Tibial nerve (tissue), 4 donors: ENCODE data around the gene ZBTB17. TPM values are rescaled to one million over a fixed set of nuclear protein-coding genes. Genes with fewer than 3 reads are reported as not detected.

ENCODE experiments used
- DNase-seq, 2 donors: peaks; one replicate each; pipeline ENCODE4 v3.0.0-alpha.2; 2019; ENCODE audit warnings: low spot score in 2 of 2
- H3K27ac ChIP-seq, 4 donors: fragments of 200-600 bp; sonication (generic) in 3 of 4; one replicate each; pipeline ENCODE4 v1.5.1; 2017 to 2019; ENCODE audit warnings: mild to moderate bottlenecking in 1 of 4
- H3K27me3 ChIP-seq, 2 donors: fragments of 200-600 bp; sonication (generic) in 1 of 2; one replicate each; pipeline versions ENCODE4 v1.5.1 to v1.6.0; 2017 to 2019
- H3K36me3 ChIP-seq, 3 donors: fragments of 200-600 bp; sonication (generic); one replicate each; pipeline ENCODE4 v1.5.1; 2018 to 2019
- H3K4me1 ChIP-seq, 4 donors: fragments of 200-600 bp; sonication (generic) in 3 of 4; one replicate each; pipeline ENCODE4 v1.5.1; 2017 to 2019
- H3K4me3 ChIP-seq, 4 donors: fragments of 200-600 bp; sonication (generic) in 3 of 4; one replicate each; pipeline ENCODE4 v1.5.1; 2017 to 2019; ENCODE audit warnings: mild to moderate bottlenecking in 1 of 4, moderate library complexity in 1 of 4
- H3K9me3 ChIP-seq, 4 donors: fragments of 200-600 bp; sonication (generic) in 3 of 4; one replicate each; pipeline ENCODE4 v1.5.1; 2017 to 2019
- EP300 ChIP-seq, 2 donors: sonication (generic); formaldehyde crosslinking; IDR thresholded peaks; one replicate each; pipeline ENCODE4 v1.6.1; 2017; ENCODE audit warnings: antibody characterized with exemption in 2 of 2, mild to moderate bottlenecking in 1 of 2
- POLR2A ChIP-seq, 2 donors: fragments of 450-650 bp; IDR thresholded peaks; one replicate each; pipeline ENCODE4 v1.6.1; 2017; ENCODE audit warnings: antibody characterized with exemption in 2 of 2, mild to moderate bottlenecking in 2 of 2, moderate library complexity in 2 of 2
- WGBS, 2 donors: methylation state at CpG; one replicate each; pipeline ENCODE4 v1.1.5; 2018; 5-methylcytosine and 5-hydroxymethylcytosine counted together
- total RNA-seq, 4 donors: library from RNA; depleted of rRNA; stranded (reverse); fragments of >200 nt; gene quantifications; one replicate each; pipeline ENCODE4 v1.1.0, GENCODE V29; 2016
- TF ChIP-seq, protein P1 (sequence below), 5 experiments: fragments of 200-600 bp in 3 of 5; fragments of 450-650 bp in 2 of 5; sonication (generic) in 3 of 5; IDR thresholded peaks; one replicate each; pipeline ENCODE4 v1.5.1; 2016 to 2019; ENCODE audit warnings: antibody characterized with exemption in 5 of 5, mild to moderate bottlenecking in 3 of 5, moderate library complexity in 2 of 5

ZBTB17 gene
- total RNA-seq, 4 donors from 2014 or later = 34.5 to 85.2 (median 52.4) TPM

DNA sequence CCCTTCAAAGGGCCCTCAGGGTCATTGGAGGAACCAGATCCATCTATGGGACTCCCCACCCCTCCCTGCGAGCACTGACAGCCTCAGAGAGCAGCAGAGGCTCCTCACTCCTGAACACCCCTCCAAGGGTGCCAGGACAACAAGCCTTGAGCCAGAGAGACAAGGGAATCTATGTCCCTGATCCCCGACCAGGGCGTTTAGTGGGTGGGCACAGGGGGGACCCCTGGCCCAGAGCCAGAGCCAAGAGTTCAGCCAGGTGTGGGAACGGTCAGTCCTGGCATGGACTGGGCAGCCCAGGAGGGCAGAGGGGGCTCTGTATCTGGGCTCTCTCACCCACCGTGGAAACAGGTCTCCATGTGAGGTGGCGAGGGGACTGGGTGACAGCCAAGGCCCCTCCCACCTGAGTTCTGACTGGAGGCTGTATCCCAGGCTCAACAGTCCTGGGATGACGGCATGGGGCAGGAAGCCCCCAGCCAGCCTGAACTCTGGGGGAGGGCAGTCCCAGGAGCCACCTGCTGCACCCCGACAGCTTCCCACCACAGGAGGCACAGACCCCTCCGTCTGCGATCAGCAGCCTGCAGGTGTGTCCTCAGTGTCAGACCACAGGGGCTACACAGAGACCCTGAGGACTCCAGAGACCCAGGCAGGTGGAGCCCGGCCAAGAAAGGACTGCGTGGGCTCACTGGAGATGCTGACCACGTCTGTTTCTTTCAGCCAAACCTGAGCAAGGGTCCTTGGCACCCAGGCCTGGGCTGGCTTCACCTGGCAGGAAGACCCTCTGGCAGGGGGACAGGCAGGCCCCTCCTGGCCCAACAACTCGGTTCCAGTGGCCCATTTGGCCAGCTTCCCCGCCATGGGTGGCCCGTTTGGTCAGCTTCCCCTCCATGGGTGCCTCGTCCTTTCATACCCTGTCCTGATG is 16.9 kb upstream of the ZBTB17 start:
- no peak for DNase-seq
- TF ChIP-seq POLR2A (IDR thresholded peaks at IDR 0.05) (no peak), EP300 (IDR thresholded peaks at IDR 0.05) (no peak)
- TF ChIP-seq, protein P1, sequence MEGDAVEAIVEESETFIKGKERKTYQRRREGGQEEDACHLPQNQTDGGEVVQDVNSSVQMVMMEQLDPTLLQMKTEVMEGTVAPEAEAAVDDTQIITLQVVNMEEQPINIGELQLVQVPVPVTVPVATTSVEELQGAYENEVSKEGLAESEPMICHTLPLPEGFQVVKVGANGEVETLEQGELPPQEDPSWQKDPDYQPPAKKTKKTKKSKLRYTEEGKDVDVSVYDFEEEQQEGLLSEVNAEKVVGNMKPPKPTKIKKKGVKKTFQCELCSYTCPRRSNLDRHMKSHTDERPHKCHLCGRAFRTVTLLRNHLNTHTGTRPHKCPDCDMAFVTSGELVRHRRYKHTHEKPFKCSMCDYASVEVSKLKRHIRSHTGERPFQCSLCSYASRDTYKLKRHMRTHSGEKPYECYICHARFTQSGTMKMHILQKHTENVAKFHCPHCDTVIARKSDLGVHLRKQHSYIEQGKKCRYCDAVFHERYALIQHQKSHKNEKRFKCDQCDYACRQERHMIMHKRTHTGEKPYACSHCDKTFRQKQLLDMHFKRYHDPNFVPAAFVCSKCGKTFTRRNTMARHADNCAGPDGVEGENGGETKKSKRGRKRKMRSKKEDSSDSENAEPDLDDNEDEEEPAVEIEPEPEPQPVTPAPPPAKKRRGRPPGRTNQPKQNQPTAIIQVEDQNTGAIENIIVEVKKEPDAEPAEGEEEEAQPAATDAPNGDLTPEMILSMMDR (IDR thresholded peaks at IDR 0.05) = no peak
- no peaks in the 10 kb centered on the region for H3K9me3 ChIP-seq
- H3K27ac ChIP-seq = no peak overlapping the region
- 82 to 93% methylated on average over 3 to 13 of the region's 17 CpGs for WGBS, 2 donors
- no peaks in the 10 kb centered on the region for H3K36me3 ChIP-seq
- no peaks in the 10 kb centered on the region for H3K4me1 ChIP-seq
- no peaks in the 10 kb centered on the region for H3K27me3 ChIP-seq
- H3K4me3 ChIP-seq = no peak overlapping the region

DNA sequence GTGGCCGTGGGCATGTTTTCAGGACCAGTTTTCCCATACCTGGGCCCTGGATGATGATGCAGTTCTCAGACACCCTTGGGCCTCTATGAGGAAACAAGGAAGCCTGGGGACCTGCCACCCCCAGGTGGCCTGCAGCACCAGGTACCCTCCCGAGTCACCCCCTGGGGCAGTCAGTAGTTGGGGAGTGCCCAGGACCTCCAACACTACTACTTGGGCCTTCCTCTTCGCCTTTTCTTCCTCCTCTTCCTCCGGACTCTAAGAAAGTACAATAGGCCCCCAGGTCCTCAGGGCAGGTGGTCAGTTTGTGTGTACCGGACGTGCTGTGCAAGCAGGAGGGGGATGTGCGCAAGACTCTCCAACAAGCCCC is 16.3 kb upstream of the ZBTB17 start:
- no peak for TF ChIP-seq POLR2A (IDR thresholded peaks at IDR 0.05)
- no peaks in the 10 kb centered on the region for H3K27me3 ChIP-seq
- 90 to 94% methylated on average over 7 of the region's 7 CpGs for WGBS, 2 donors
- no peak overlapping the region for H3K4me3 ChIP-seq
- no peaks in the 10 kb centered on the region for H3K36me3 ChIP-seq
- no peak for DNase-seq
- no peak overlapping the region for H3K27ac ChIP-seq
- H3K9me3 ChIP-seq = no peaks in the 10 kb centered on the region
- no peaks in the 10 kb centered on the region for H3K4me1 ChIP-seq

DNA sequence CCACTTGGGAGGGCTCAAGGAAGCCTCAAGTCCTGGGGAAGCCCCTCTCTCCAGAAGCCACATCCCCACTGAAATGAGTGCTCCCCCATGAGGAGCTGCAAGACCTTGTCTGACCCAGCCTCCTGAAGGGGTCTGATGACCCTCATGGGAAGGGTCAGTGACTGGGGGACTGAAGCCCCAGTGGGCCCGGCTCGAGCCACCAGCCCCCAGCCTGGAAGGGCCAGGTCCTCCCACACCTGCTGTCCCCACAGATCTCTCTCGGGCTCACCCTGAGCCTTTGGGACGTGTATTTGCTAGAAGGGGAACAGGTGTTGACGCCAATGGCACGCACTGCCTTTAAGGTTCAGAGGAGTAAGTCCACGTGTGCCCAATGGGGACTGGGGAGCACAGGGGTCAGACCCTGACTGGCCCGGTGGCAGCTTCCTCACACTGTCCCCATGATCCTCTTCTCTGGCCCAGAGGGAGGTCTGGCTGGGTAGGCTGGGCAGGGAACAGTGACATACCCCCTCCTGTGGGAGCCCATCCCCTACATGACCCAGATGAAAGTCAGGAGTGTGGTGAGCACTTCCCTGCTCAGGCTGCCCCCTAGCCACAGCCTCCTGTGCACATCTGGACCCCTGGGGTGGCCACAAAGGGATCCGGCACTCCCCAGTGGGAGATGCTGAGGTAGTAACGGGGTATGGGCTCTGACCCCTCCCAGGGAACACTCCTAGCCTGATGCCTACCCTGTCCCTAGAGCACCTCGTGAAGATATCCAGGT is 15.7 kb upstream of the ZBTB17 start:
- DNase-seq = no peak
- no peaks in the 10 kb centered on the region for H3K9me3 ChIP-seq
- WGBS, 2 donors = 90 to 98% methylated on average over 7 of the region's 11 CpGs
- H3K27ac ChIP-seq = no peak overlapping the region
- H3K4me1 ChIP-seq = no peaks in the 10 kb centered on the region
- TF ChIP-seq, protein P1 (IDR thresholded peaks at IDR 0.05) = no peak
- TF ChIP-seq EP300 (IDR thresholded peaks at IDR 0.05) = no peak
- H3K27me3 ChIP-seq = no peaks in the 10 kb centered on the region
- no peaks in the 10 kb centered on the region for H3K36me3 ChIP-seq
- H3K4me3 ChIP-seq = no peak overlapping the region

DNA sequence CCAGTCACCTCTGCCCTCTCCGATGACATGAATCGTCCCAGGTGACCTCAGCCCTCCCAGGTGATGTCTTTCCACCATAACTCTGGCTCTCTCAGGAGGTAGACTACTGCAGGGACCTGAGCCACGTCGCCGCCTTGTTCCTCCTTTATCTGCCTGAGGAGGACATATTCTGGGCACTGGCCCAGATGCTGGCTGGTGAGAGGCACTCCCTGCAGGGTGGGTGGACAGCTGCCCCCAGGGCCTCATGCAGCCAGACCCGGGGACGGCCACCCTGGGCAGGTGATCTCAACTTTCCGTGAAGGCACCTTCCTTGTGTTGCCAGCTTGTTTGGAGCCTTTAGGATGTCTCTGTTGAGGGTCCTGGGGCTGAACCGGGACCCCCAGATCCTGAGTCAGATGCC is 13.9 kb upstream of the ZBTB17 start:
- TF ChIP-seq, protein P1 (IDR thresholded peaks at IDR 0.05) = no peak
- TF ChIP-seq EP300 (IDR thresholded peaks at IDR 0.05) = no peak
- no peak for TF ChIP-seq POLR2A (IDR thresholded peaks at IDR 0.05)
- no peak for DNase-seq
- 86% methylated on average over 9 of the region's 9 CpGs for WGBS, 2 donors
- Histone ChIP-seq H3K27me3 (no peaks in the 10 kb centered on the region), H3K4me3 (no peak overlapping the region), H3K27ac (no peak overlapping the region), H3K36me3 (no peaks in the 10 kb centered on the region), H3K4me1 (no peaks in the 10 kb centered on the region), H3K9me3 (no peaks in the 10 kb centered on the region)

DNA sequence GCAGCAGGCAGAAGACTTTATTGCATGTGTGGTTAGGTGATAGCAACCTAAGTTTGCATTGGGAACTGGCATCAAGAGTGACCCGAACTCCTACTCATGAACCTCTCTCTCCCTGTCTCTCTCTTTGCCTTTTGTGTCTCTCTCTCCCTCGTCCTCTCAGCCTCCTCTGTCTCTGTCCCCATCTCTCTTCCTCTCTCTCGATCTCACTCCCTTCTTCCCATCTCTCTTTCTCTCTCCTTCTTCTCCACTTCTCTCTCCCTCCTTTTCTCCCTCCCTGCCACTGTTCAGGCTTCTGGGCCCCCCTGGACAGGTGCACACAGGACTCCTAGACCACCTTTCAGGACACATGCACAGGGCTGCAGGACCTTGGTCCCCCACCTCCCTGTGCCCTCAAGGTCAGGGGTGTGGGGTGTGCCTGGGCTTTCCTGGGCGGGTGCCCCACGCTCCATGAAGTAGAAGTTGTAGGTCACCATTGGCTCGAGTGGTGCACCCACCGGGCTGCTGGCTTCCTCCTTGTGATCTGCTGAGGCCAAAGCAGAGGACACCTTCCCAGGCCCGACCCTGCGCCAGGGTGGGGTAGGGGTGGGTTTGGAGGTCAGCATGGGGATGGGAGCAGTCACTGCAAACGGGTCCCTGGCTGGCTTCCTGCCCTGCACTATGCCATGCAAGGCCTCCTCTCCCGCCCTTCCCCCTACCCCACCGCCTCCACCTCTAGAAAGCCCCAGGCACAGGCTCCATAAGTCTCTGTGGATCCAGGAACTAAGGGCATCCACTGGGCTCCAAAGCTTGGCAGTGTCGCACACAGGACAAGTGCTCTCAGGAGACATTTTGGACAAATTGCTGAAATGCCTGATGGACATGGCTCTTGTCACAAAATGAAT is 13.2 kb upstream of the ZBTB17 start:
- no peak for TF ChIP-seq POLR2A (IDR thresholded peaks at IDR 0.05)
- TF ChIP-seq, protein P1 (IDR thresholded peaks at IDR 0.05) = no peak
- TF ChIP-seq EP300 (IDR thresholded peaks at IDR 0.05) = no peak
- H3K4me3 ChIP-seq = no peak overlapping the region
- no peak for DNase-seq
- WGBS, 2 donors = 81 to 86% methylated on average over 13 of the region's 13 CpGs
- no peaks in the 10 kb centered on the region for H3K27me3 ChIP-seq
- no peak overlapping the region for H3K27ac ChIP-seq
- H3K4me1 ChIP-seq = no peaks in the 10 kb centered on the region
- H3K36me3 ChIP-seq = no peaks in the 10 kb centered on the region
- no peaks in the 10 kb centered on the region for H3K9me3 ChIP-seq
